ENCODE measurements around the gene KPNA5.

Gene KPNA5

GRCh38 chr6:116741571-116741970, 60.6 kb downstream of the KPNA5 start:
- H3K4me1 Mint-ChIP-seq (ENCODE audit: low read depth), result no peaks in the 10 kb centered on the region
- no peak overlapping the region for H3K27ac Mint-ChIP-seq
- H3K27me3 Mint-ChIP-seq, result no peaks in the 10 kb centered on the region
- H3K4me3 Mint-ChIP-seq, result no peak overlapping the region
- peaks cover 36% of the 10 kb centered on the region for H3K9me3 Mint-ChIP-seq
- H3K36me3 Mint-ChIP-seq (ENCODE audit: low read depth), result peaks cover 15% of the 10 kb centered on the region
- no peak for DNase-seq

GRCh38 chr6:116745176-116745575, 64.2 kb downstream of the KPNA5 start:
- no peaks in the 10 kb centered on the region for H3K4me1 Mint-ChIP-seq (ENCODE audit: low read depth)
- H3K36me3 Mint-ChIP-seq (ENCODE audit: low read depth), result no peaks in the 10 kb centered on the region
- H3K27me3 Mint-ChIP-seq, result peaks cover 2% of the 10 kb centered on the region
- no peak for DNase-seq
- H3K27ac Mint-ChIP-seq, result no peak overlapping the region
- H3K9me3 Mint-ChIP-seq, result peaks cover 19% of the 10 kb centered on the region
- H3K4me3 Mint-ChIP-seq, result no peak overlapping the region

- Mint-ChIP-seq H3K4me1 (ENCODE audit: low read depth) (peaks cover 10% of the 10 kb centered on the region), H3K36me3 (ENCODE audit: low read depth) (no peaks in the 10 kb centered on the region), H3K27ac (no peak overlapping the region), H3K4me3 (no peak overlapping the region), H3K27me3 (peaks cover 55% of the 10 kb centered on the region), H3K9me3 (no peaks in the 10 kb centered on the region)
- no peak for DNase-seq
Measured at GRCh38 chr6:116761779-116762178, 80.8 kb downstream of the KPNA5 start.

GRCh38 chr6:116762235-116762634, 81.2 kb downstream of the KPNA5 start:
- Mint-ChIP-seq H3K27ac (no peak overlapping the region), H3K27me3 (peaks cover 58% of the 10 kb centered on the region), H3K4me1 (ENCODE audit: low read depth) (peaks cover 10% of the 10 kb centered on the region), H3K4me3 (no peak overlapping the region), H3K9me3 (no peaks in the 10 kb centered on the region), H3K36me3 (ENCODE audit: low read depth) (no peaks in the 10 kb centered on the region)
- no peak for DNase-seq

- Mint-ChIP-seq H3K27ac (no peak overlapping the region), H3K27me3 (peaks cover 59% of the 10 kb centered on the region), H3K4me3 (no peak overlapping the region), H3K36me3 (ENCODE audit: low read depth) (no peaks in the 10 kb centered on the region), H3K4me1 (ENCODE audit: low read depth) (peaks cover 10% of the 10 kb centered on the region), H3K9me3 (no peaks in the 10 kb centered on the region)
- no peak for DNase-seq
Measured at GRCh38 chr6:116763048-116763447, 82.0 kb downstream of the KPNA5 start.

GRCh38 chr6:116763906-116764628, 83.1 kb downstream of the KPNA5 start:
- no peaks in the 10 kb centered on the region for H3K36me3 Mint-ChIP-seq (ENCODE audit: low read depth)
- peaks cover 66% of the 10 kb centered on the region for H3K27me3 Mint-ChIP-seq
- peak overlapping the region; percentile 62 for H3K4me3 Mint-ChIP-seq
- H3K4me1 Mint-ChIP-seq (ENCODE audit: low read depth), result peaks cover 10% of the 10 kb centered on the region
- H3K9me3 Mint-ChIP-seq, result no peaks in the 10 kb centered on the region
- DNase-seq, result no peak
- no peak overlapping the region for H3K27ac Mint-ChIP-seq

GRCh38 chr6:116764629-116764960, 83.6 kb downstream of the KPNA5 start:
- Mint-ChIP-seq H3K27ac (no peak overlapping the region), H3K36me3 (ENCODE audit: low read depth) (no peaks in the 10 kb centered on the region), H3K4me3 (peak overlapping the region; percentile 62), H3K9me3 (no peaks in the 10 kb centered on the region), H3K27me3 (peaks cover 67% of the 10 kb centered on the region), H3K4me1 (ENCODE audit: low read depth) (peaks cover 10% of the 10 kb centered on the region)
- DNase-seq, result no peak

GRCh38 chr6:116764961-116765841, 84.2 kb downstream of the KPNA5 start, which contains the start of gene FAM162B:
Gene FAM162B, minus strand, starts transcription at chr6:116765719. Its CDS starts 143 bp downstream, at chr6:116765576.
- DNase-seq, result no peak
- no peak within 1 kb of the TSS for H3K27ac Mint-ChIP-seq
- peak within 1 kb of the TSS; percentile 66 for H3K4me3 Mint-ChIP-seq
- H3K27me3 Mint-ChIP-seq, result peaks cover 64% of the 10 kb centered on the region
- peaks cover 10% of the 10 kb centered on the region for H3K4me1 Mint-ChIP-seq (ENCODE audit: low read depth)
- H3K36me3 Mint-ChIP-seq (ENCODE audit: low read depth), result no peaks in the 10 kb centered on the region
- no peaks in the 10 kb centered on the region for H3K9me3 Mint-ChIP-seq

GRCh38 chr6:116766506-116767176, 85.6 kb downstream of the KPNA5 start:
- Mint-ChIP-seq H3K4me3 (no peak overlapping the region), H3K27me3 (peaks cover 67% of the 10 kb centered on the region), H3K9me3 (no peaks in the 10 kb centered on the region), H3K36me3 (ENCODE audit: low read depth) (no peaks in the 10 kb centered on the region), H3K4me1 (ENCODE audit: low read depth) (peaks cover 10% of the 10 kb centered on the region), H3K27ac (no peak overlapping the region)
- DNase-seq, result no peak

- Mint-ChIP-seq H3K36me3 (ENCODE audit: low read depth) (no peaks in the 10 kb centered on the region), H3K27ac (no peak overlapping the region), H3K4me3 (no peak overlapping the region), H3K4me1 (ENCODE audit: low read depth) (peaks cover 10% of the 10 kb centered on the region), H3K9me3 (no peaks in the 10 kb centered on the region), H3K27me3 (peaks cover 65% of the 10 kb centered on the region)
- no peak for DNase-seq
Measured at GRCh38 chr6:116767715-116768114, 86.7 kb downstream of the KPNA5 start.

GRCh38 chr6:116772450-116772849, 91.4 kb downstream of the KPNA5 start:
- DNase-seq, result no peak
- Mint-ChIP-seq H3K36me3 (ENCODE audit: low read depth) (no peaks in the 10 kb centered on the region), H3K4me1 (ENCODE audit: low read depth) (no peaks in the 10 kb centered on the region), H3K4me3 (no peak overlapping the region), H3K27me3 (peaks cover 43% of the 10 kb centered on the region), H3K9me3 (no peaks in the 10 kb centered on the region), H3K27ac (no peak overlapping the region)

GRCh38 chr6:116773886-116774285, 92.9 kb downstream of the KPNA5 start:
- Mint-ChIP-seq H3K9me3 (no peaks in the 10 kb centered on the region), H3K27me3 (peaks cover 41% of the 10 kb centered on the region), H3K27ac (no peak overlapping the region), H3K36me3 (ENCODE audit: low read depth) (no peaks in the 10 kb centered on the region), H3K4me1 (ENCODE audit: low read depth) (no peaks in the 10 kb centered on the region), H3K4me3 (no peak overlapping the region)
- no peak for DNase-seq

- Mint-ChIP-seq H3K27ac (no peak overlapping the region), H3K4me3 (no peak overlapping the region), H3K36me3 (ENCODE audit: low read depth) (no peaks in the 10 kb centered on the region), H3K9me3 (no peaks in the 10 kb centered on the region), H3K27me3 (peaks cover 30% of the 10 kb centered on the region), H3K4me1 (ENCODE audit: low read depth) (no peaks in the 10 kb centered on the region)
- DNase-seq, result no peak
Measured at GRCh38 chr6:116779573-116780164, 98.7 kb downstream of the KPNA5 start.

- no peak for DNase-seq
- no peaks in the 10 kb centered on the region for H3K9me3 Mint-ChIP-seq
- H3K4me3 Mint-ChIP-seq, result no peak overlapping the region
- H3K4me1 Mint-ChIP-seq (ENCODE audit: low read depth), result no peaks in the 10 kb centered on the region
- no peak overlapping the region for H3K27ac Mint-ChIP-seq
- no peaks in the 10 kb centered on the region for H3K36me3 Mint-ChIP-seq (ENCODE audit: low read depth)
- H3K27me3 Mint-ChIP-seq, result peaks cover 16% of the 10 kb centered on the region
Measured at GRCh38 chr6:116783852-116784251, 102.8 kb downstream of the KPNA5 start.

Data from activated T-cell treated with anti-CD3 and anti-CD28 coated beads, Interleukin-2, amount 50 U/mL, for 24 hours (primary cell).